ENCODE measurements around the gene MAEL. TPM values are rescaled to one million over a fixed set of nuclear protein-coding genes. Genes with fewer than 3 reads are reported as not detected.
"Not testable (repeated sequence)": the region's sequence is repeated elsewhere in the genome, so short reads cannot be mapped to it uniquely, and the experiment has no call there.

Gene MAEL
- total and polyA plus RNA-seq, 11 donors: 0.62 to 6.8 (median 3.1) TPM

- no peaks in the 10 kb centered on the region for H3K4me1 ChIP-seq
- peaks cover 0 to 8% (median 0%) of the 10 kb centered on the region in 9 donors for H3K27me3 ChIP-seq
- no peak for TF ChIP-seq POLR2A (IDR thresholded peaks at IDR 0.05)
- no peak for TF ChIP-seq CTCF (IDR thresholded peaks at IDR 0.05)
- intact Hi-C loops (cut with DNase I): no loop called here
- WGBS, 4 donors: 84 to 91% (median 88%) methylated on average over 1 of the region's 1 CpG
- no peak overlapping the region for H3K4me3 ChIP-seq
- H3K36me3 ChIP-seq: no peaks in the 10 kb centered on the region
- H3K27ac ChIP-seq: no peak overlapping the region
- no peaks in the 10 kb centered on the region for H3K9me3 ChIP-seq
- DNase-seq (no peak), ATAC-seq (no peak)
Observed at GRCh38 chr1:167022384-167022783, 33.3 kb downstream of the MAEL start.

- H3K4me3 ChIP-seq; H3K9me3 ChIP-seq; H3K4me1 ChIP-seq; DNase-seq; H3K27ac ChIP-seq; ATAC-seq; H3K36me3 ChIP-seq; intact Hi-C loops (cut with DNase I): not testable (repeated sequence)
- 94 to 97% (median 96%) methylated on average over 15 to 27 of the region's 27 CpGs for WGBS, 4 donors
- peaks cover 0 to 20% (median 0%) of the 10 kb centered on the region in 9 donors for H3K27me3 ChIP-seq
Observed at GRCh38 chr1:167029553-167029952, 40.5 kb downstream of the MAEL start.

DNA sequence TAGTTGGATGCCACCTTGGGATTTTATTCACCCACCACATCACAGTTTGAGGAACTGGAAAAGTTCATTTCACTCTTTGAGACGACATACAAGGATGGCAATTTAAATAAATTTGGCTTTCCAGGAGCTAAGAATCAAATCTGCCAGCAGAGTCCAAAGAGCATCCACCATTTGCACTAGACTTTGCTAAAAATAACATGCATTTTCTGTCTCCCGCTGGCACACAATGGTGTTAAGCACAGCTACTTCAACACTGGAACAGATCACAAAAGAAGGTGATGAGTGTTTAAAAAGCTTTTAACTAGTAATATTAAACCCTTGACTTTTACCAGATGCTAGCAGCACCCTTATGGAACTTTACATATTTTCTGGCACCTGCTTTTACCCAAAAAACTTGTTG, 44.6 kb downstream of the MAEL start:
- Histone ChIP-seq H3K9me3 (no peaks in the 10 kb centered on the region), H3K36me3 (no peaks in the 10 kb centered on the region), H3K27me3 (peaks cover 0 to 10% (median 0%) of the 10 kb centered on the region in 9 donors), H3K4me3 (peak overlapping the region in 1 of 12 donors; percentile 5), H3K4me1 (peaks cover 0 to 7% (median 0%) of the 10 kb centered on the region in 12 donors), H3K27ac (no peak overlapping the region)
- DNase-seq: no peak
- intact Hi-C loops (cut with DNase I): no loop called here
- WGBS, 4 donors: 31 to 51% (median 34%) methylated on average over 2 of the region's 2 CpGs
- peak in 3 of 4 donors; percentile 36 to 73 (median 63) for ATAC-seq
- TF ChIP-seq POLR2A (IDR thresholded peaks at IDR 0.05): no peak
- TF ChIP-seq CTCF (IDR thresholded peaks at IDR 0.05): no peak

- peaks cover 0 to 13% (median 0%) of the 10 kb centered on the region in 12 donors for H3K4me1 ChIP-seq
- H3K27ac ChIP-seq: no peak overlapping the region
- peak overlapping the region in 10 of 12 donors; percentile 13 to 51 (median 44) for H3K4me3 ChIP-seq
- TF ChIP-seq POLR2A (IDR thresholded peaks at IDR 0.05): no peak
- TF ChIP-seq CTCF (IDR thresholded peaks at IDR 0.05): no peak
- WGBS, 4 donors: 23 to 31% (median 27%) methylated on average over 14 to 21 of the region's 21 CpGs
- peaks cover 0 to 35% (median 0%) of the 10 kb centered on the region in 9 donors for H3K27me3 ChIP-seq
- H3K9me3 ChIP-seq: no peaks in the 10 kb centered on the region
- no peaks in the 10 kb centered on the region for H3K36me3 ChIP-seq
- ATAC-seq (peak; percentile 77 to 96 (median 95)), DNase-seq (peak; percentile 52 to 81 (median 64))
- intact Hi-C loops (cut with DNase I): no loop called here
Observed at GRCh38 chr1:167043752-167044488, 54.8 kb downstream of the MAEL start.
